Measurements from ENCODE around the gene ZBTB7C. TPM values are rescaled to one million over a fixed set of nuclear protein-coding genes. Genes with fewer than 3 reads are reported as not detected.

ZBTB7C gene
- polyA plus RNA-seq, 6 donors from 2014 or later, result not detected

- ATAC-seq (ENCODE audit: low read depth in 2 of 2), result peak; percentile 76 to 83
- Mint-ChIP-seq H3K27ac (no peak overlapping the region), H3K36me3 (peaks cover 0 to 6% of the 10 kb centered on the region in 2 donors)
These were observed 401.1 kb downstream of the ZBTB7C start for GRCh38 chr18:48007955-48008701.

GRCh38 chr18:48007381-48007780 lies 401.8 kb downstream of the ZBTB7C start:
- peaks cover 0 to 18% (median 8%) of the 10 kb centered on the region in 7 donors for H3K9me3 Mint-ChIP-seq
- H3K4me1 Mint-ChIP-seq, result peaks cover 18 to 41% (median 24%) of the 10 kb centered on the region in 3 donors
- H3K4me3 Mint-ChIP-seq, result peak overlapping the region in 4 of 8 donors; percentile 40 to 77 (median 65)
- no peak overlapping the region for H3K27ac Mint-ChIP-seq
- no peak for ATAC-seq (ENCODE audit: low read depth in 2 of 2)
- peaks cover 31 to 59% (median 54%) of the 10 kb centered on the region in 3 donors for H3K27me3 Mint-ChIP-seq
- H3K36me3 Mint-ChIP-seq, result peaks cover 0 to 6% of the 10 kb centered on the region in 2 donors
- DNase-seq, result no peak

More at GRCh38 chr18:48007955-48008701, 401.1 kb downstream of the ZBTB7C start:
- H3K4me3 Mint-ChIP-seq, result peak overlapping the region; percentile 21 to 84 (median 76)
- H3K27me3 Mint-ChIP-seq, result peaks cover 31 to 55% (median 52%) of the 10 kb centered on the region in 3 donors
- H3K4me1 Mint-ChIP-seq, result peaks cover 18 to 41% (median 24%) of the 10 kb centered on the region in 3 donors
- peak; percentile 41 for DNase-seq
- H3K9me3 Mint-ChIP-seq, result peaks cover 0 to 18% (median 8%) of the 10 kb centered on the region in 7 donors

GRCh38 chr18:48006415-48007175 lies 402.6 kb downstream of the ZBTB7C start:
- H3K9me3 Mint-ChIP-seq, result peaks cover 0 to 16% (median 8%) of the 10 kb centered on the region in 7 donors
- peaks cover 26 to 52% (median 51%) of the 10 kb centered on the region in 3 donors for H3K27me3 Mint-ChIP-seq
- peak overlapping the region in 2 of 6 donors; percentile 33 to 67 for H3K27ac Mint-ChIP-seq
- H3K4me1 Mint-ChIP-seq, result peaks cover 10 to 33% (median 18%) of the 10 kb centered on the region in 3 donors
- no peak for ATAC-seq (ENCODE audit: low read depth in 2 of 2)
- no peak for DNase-seq
- peaks cover 0 to 6% of the 10 kb centered on the region in 2 donors for H3K36me3 Mint-ChIP-seq
- H3K4me3 Mint-ChIP-seq, result peak overlapping the region in 7 of 8 donors; percentile 43 to 81 (median 64)

GRCh38 chr18:48004577-48004976 lies 404.6 kb downstream of the ZBTB7C start:
- no peaks in the 10 kb centered on the region for H3K36me3 Mint-ChIP-seq
- H3K9me3 Mint-ChIP-seq, result peaks cover 0 to 4% (median 0%) of the 10 kb centered on the region in 7 donors
- no peak for DNase-seq
- H3K27ac Mint-ChIP-seq, result no peak overlapping the region
- peaks cover 29 to 42% (median 40%) of the 10 kb centered on the region in 3 donors for H3K27me3 Mint-ChIP-seq
- H3K4me3 Mint-ChIP-seq, result no peak overlapping the region
- ATAC-seq (ENCODE audit: low read depth in 2 of 2), result no peak
- H3K4me1 Mint-ChIP-seq, result peaks cover 9 to 22% (median 14%) of the 10 kb centered on the region in 3 donors

- no peak overlapping the region for H3K4me3 Mint-ChIP-seq
- DNase-seq (no peak), ATAC-seq (ENCODE audit: low read depth in 2 of 2) (no peak)
- peaks cover 0 to 4% (median 0%) of the 10 kb centered on the region in 7 donors for H3K9me3 Mint-ChIP-seq
- H3K36me3 Mint-ChIP-seq, result no peaks in the 10 kb centered on the region
- H3K27ac Mint-ChIP-seq, result peak overlapping the region in 1 of 6 donors; percentile 50
- H3K27me3 Mint-ChIP-seq, result peaks cover 24 to 37% (median 34%) of the 10 kb centered on the region in 3 donors
- peaks cover 5 to 17% (median 8%) of the 10 kb centered on the region in 3 donors for H3K4me1 Mint-ChIP-seq
These were observed 405.5 kb downstream of the ZBTB7C start for GRCh38 chr18:48003426-48004349.

GRCh38 chr18:48002933-48003365 lies 406.2 kb downstream of the ZBTB7C start:
- no peak for ATAC-seq (ENCODE audit: low read depth in 2 of 2)
- H3K36me3 Mint-ChIP-seq, result no peaks in the 10 kb centered on the region

GRCh38 chr18:48000701-48001100 lies 408.5 kb downstream of the ZBTB7C start:
- Mint-ChIP-seq H3K36me3 (no peaks in the 10 kb centered on the region), H3K27me3 (peaks cover 20 to 28% (median 21%) of the 10 kb centered on the region in 3 donors), H3K4me3 (no peak overlapping the region), H3K4me1 (peaks cover 0 to 3% (median 0%) of the 10 kb centered on the region in 3 donors), H3K9me3 (peaks cover 4 to 28% (median 11%) of the 10 kb centered on the region in 7 donors), H3K27ac (no peak overlapping the region)
- DNase-seq (no peak), ATAC-seq (ENCODE audit: low read depth in 2 of 2) (no peak)

More at GRCh38 chr18:48002933-48003365, 406.2 kb downstream of the ZBTB7C start:
- H3K27me3 Mint-ChIP-seq, result peaks cover 21 to 31% (median 28%) of the 10 kb centered on the region in 3 donors
- DNase-seq, result no peak
- peaks cover 0 to 10% (median 5%) of the 10 kb centered on the region in 3 donors for H3K4me1 Mint-ChIP-seq
- H3K9me3 Mint-ChIP-seq, result peaks cover 0 to 5% (median 0%) of the 10 kb centered on the region in 7 donors
- peak overlapping the region in 1 of 6 donors; percentile 54 for H3K27ac Mint-ChIP-seq
- H3K4me3 Mint-ChIP-seq, result no peak overlapping the region

GRCh38 chr18:47999801-48000248 lies 409.4 kb downstream of the ZBTB7C start:
- H3K36me3 Mint-ChIP-seq, result no peaks in the 10 kb centered on the region
- ATAC-seq (ENCODE audit: low read depth in 2 of 2) (no peak), DNase-seq (no peak)
- H3K27ac Mint-ChIP-seq, result no peak overlapping the region
- H3K27me3 Mint-ChIP-seq, result peaks cover 20 to 29% (median 21%) of the 10 kb centered on the region in 3 donors
- peaks cover 0 to 3% (median 0%) of the 10 kb centered on the region in 3 donors for H3K4me1 Mint-ChIP-seq
- no peak overlapping the region for H3K4me3 Mint-ChIP-seq
- H3K9me3 Mint-ChIP-seq, result peaks cover 4 to 30% (median 11%) of the 10 kb centered on the region in 7 donors

- Mint-ChIP-seq H3K27ac (no peak overlapping the region), H3K36me3 (no peaks in the 10 kb centered on the region), H3K27me3 (peaks cover 31 to 41% (median 37%) of the 10 kb centered on the region in 3 donors), H3K9me3 (peaks cover 4 to 30% (median 11%) of the 10 kb centered on the region in 7 donors), H3K4me1 (peaks cover 0 to 3% (median 0%) of the 10 kb centered on the region in 3 donors), H3K4me3 (no peak overlapping the region)
- no peak for ATAC-seq (ENCODE audit: low read depth in 2 of 2)
- DNase-seq, result no peak
These were observed 411.8 kb downstream of the ZBTB7C start for GRCh38 chr18:47997338-47997780.

- no peaks in the 10 kb centered on the region for H3K36me3 Mint-ChIP-seq
- peak overlapping the region in 1 of 6 donors; percentile 68 for H3K27ac Mint-ChIP-seq
- DNase-seq (no peak), ATAC-seq (ENCODE audit: low read depth in 2 of 2) (no peak)
- peaks cover 0 to 6% (median 6%) of the 10 kb centered on the region in 3 donors for H3K4me1 Mint-ChIP-seq
- no peak overlapping the region for H3K4me3 Mint-ChIP-seq
- H3K27me3 Mint-ChIP-seq, result peaks cover 40 to 47% (median 44%) of the 10 kb centered on the region in 3 donors
- H3K9me3 Mint-ChIP-seq, result peaks cover 4 to 30% (median 11%) of the 10 kb centered on the region in 7 donors
These were observed 413.1 kb downstream of the ZBTB7C start for GRCh38 chr18:47996091-47996541.

- no peak for DNase-seq
- Mint-ChIP-seq H3K36me3 (no peaks in the 10 kb centered on the region), H3K27me3 (peaks cover 43 to 52% (median 48%) of the 10 kb centered on the region in 3 donors), H3K4me3 (no peak overlapping the region), H3K4me1 (peaks cover 0 to 6% (median 6%) of the 10 kb centered on the region in 3 donors), H3K27ac (peak overlapping the region in 1 of 6 donors; percentile 68), H3K9me3 (peaks cover 4 to 30% (median 11%) of the 10 kb centered on the region in 7 donors)
- ATAC-seq (ENCODE audit: low read depth in 2 of 2), result no peak
These were observed 413.5 kb downstream of the ZBTB7C start for GRCh38 chr18:47995654-47996053.

- no peak for DNase-seq
- Mint-ChIP-seq H3K4me1 (peaks cover 0 to 10% (median 3%) of the 10 kb centered on the region in 3 donors), H3K9me3 (peaks cover 0 to 25% (median 13%) of the 10 kb centered on the region in 7 donors), H3K36me3 (no peaks in the 10 kb centered on the region), H3K27me3 (peaks cover 51 to 59% (median 52%) of the 10 kb centered on the region in 3 donors), H3K27ac (no peak overlapping the region), H3K4me3 (no peak overlapping the region)
- no peak for ATAC-seq (ENCODE audit: low read depth in 2 of 2)
These were observed 415.8 kb downstream of the ZBTB7C start for GRCh38 chr18:47993409-47993808.
